WTC11 (cell line): ENCODE measurements around the gene NNT. TPM values are rescaled to one million over a fixed set of nuclear protein-coding genes. Genes with fewer than 3 reads are reported as not detected.

Source experiments
- ATAC-seq: fragments of 200-7000 bp; cut with Tn5 transposase; 2 replicates; pipeline ENCODE4 v1.10.0; 2021; ENCODE audit warnings: mild to moderate bottlenecking, moderate library complexity
- CTCF ChIA-PET: fragments of 300-600 bp; sonication (Branson Sonifier 250); formaldehyde crosslinking; loops from one replicate; lab custom pipeline; 2021; ENCODE audit warnings: antibody characterized with exemption; lab: Charles Lee
- POLR2A ChIA-PET: fragments of 350-600 bp; sonication (Branson Sonifier 250); formaldehyde crosslinking; loops from one replicate; lab custom pipeline; 2021; ENCODE audit warnings: antibody characterized with exemption; lab: Charles Lee
- DNase-seq: peaks from one replicate; pipeline ENCODE4 v3.0.0; 2021; ENCODE audit warnings: low spot score
- H3K27ac Mint-ChIP-seq: 2 replicates; pipeline ENCODE4 v1.8.0; 2021; ENCODE audit warnings: mixed read lengths
- H3K27me3 Mint-ChIP-seq: 2 replicates; pipeline ENCODE4 v1.8.0; 2021; ENCODE audit warnings: low read depth, mild to moderate bottlenecking, moderate library complexity, mixed read lengths
- H3K36me3 Mint-ChIP-seq: 2 replicates; pipeline ENCODE4 v1.8.0; 2021; ENCODE audit warnings: mixed read lengths
- H3K4me1 Mint-ChIP-seq: 2 replicates; pipeline ENCODE4 v1.8.0; 2022; ENCODE audit warnings: mixed read lengths
- H3K4me3 Mint-ChIP-seq: 2 replicates; pipeline ENCODE4 v1.8.0; 2021; ENCODE audit warnings: mild to moderate bottlenecking, moderate library complexity, mixed read lengths
- H3K9me3 Mint-ChIP-seq: 2 replicates; pipeline ENCODE4 v1.8.0; 2021; ENCODE audit warnings: mixed read lengths
- CREB1 ChIP-seq: sonication (generic); formaldehyde crosslinking; IDR thresholded peaks from 2 replicates; pipeline ENCODE4 v1.8.0; 2023; ENCODE audit warnings: mild to moderate bottlenecking, missing genetic modification reagents
- GRHL2 ChIP-seq: fragments of 250-450 bp; sonication (Bioruptor Pico); IDR thresholded peaks from 2 replicates; pipeline ENCODE4 v1.8.0; 2022; ENCODE audit warnings: mild to moderate bottlenecking, moderate library complexity; ENCODE audit not compliant: insufficient replicate concordance, severe bottlenecking
- MXD4 ChIP-seq: fragments of 250-450 bp; sonication (Bioruptor Pico); IDR thresholded peaks from 2 replicates; pipeline ENCODE4 v1.8.0; 2021; ENCODE audit warnings: mild to moderate bottlenecking, moderate library complexity, borderline replicate concordance
- NFYB ChIP-seq: sonication (generic); formaldehyde crosslinking; conservative IDR thresholded peaks from 2 replicates; pipeline ENCODE4 v1.8.0; 2022; ENCODE audit warnings: low read depth, missing genetic modification reagents
- RORB ChIP-seq: fragments of 250-450 bp; sonication (Bioruptor Pico); IDR thresholded peaks from 2 replicates; pipeline ENCODE4 v1.9.0; 2021; ENCODE audit warnings: mild to moderate bottlenecking
- SMAD4 ChIP-seq: sonication (generic); formaldehyde crosslinking; IDR thresholded peaks from 2 replicates; pipeline ENCODE4 v1.8.0; 2022; ENCODE audit warnings: mild to moderate bottlenecking, missing genetic modification reagents
- total RNA-seq: library from RNA; stranded (reverse); gene quantifications from 3 replicates; pipeline ENCODE4 v1.2.3, GENCODE V29; 2021
- TF ChIP-seq, protein P1 (sequence below): sonication (generic); formaldehyde crosslinking; IDR thresholded peaks from 2 replicates; pipeline ENCODE4 v1.8.1; 2022; ENCODE audit warnings: mild to moderate bottlenecking, missing genetic modification reagents, moderate library complexity, borderline replicate concordance
- TF ChIP-seq, protein P2 (sequence below): sonication (generic); formaldehyde crosslinking; IDR thresholded peaks from 2 replicates; pipeline ENCODE4 v1.8.1; 2022; ENCODE audit warnings: mild to moderate bottlenecking, moderate library complexity, missing genetic modification reagents
- TF ChIP-seq, protein P3 (sequence below): sonication (generic); formaldehyde crosslinking; IDR thresholded peaks from 2 replicates; pipeline ENCODE4 v1.8.0; 2023; ENCODE audit warnings: missing genetic modification reagents, mild to moderate bottlenecking, borderline replicate concordance
- TF ChIP-seq, protein P4 (sequence below): sonication (generic); formaldehyde crosslinking; IDR thresholded peaks from 2 replicates; pipeline ENCODE4 v1.8.0; 2022; ENCODE audit warnings: missing genetic modification reagents
- TF ChIP-seq, protein P5 (sequence below): sonication (generic); formaldehyde crosslinking; IDR thresholded peaks from 2 replicates; pipeline ENCODE4 v1.8.1; 2023; ENCODE audit warnings: mild to moderate bottlenecking, missing genetic modification reagents, moderate library complexity
- TF ChIP-seq, protein P6 (sequence below): sonication (generic); formaldehyde crosslinking; conservative IDR thresholded peaks from 2 replicates; pipeline ENCODE4 v1.8.1; 2022; ENCODE audit warnings: mild to moderate bottlenecking, missing genetic modification reagents
- TF ChIP-seq, protein P7 (sequence below): sonication (generic); formaldehyde crosslinking; IDR thresholded peaks from 2 replicates; pipeline ENCODE4 v1.8.1; 2023; ENCODE audit warnings: mild to moderate bottlenecking, missing genetic modification reagents
- TF ChIP-seq, protein P8 (sequence below): sonication (generic); formaldehyde crosslinking; conservative IDR thresholded peaks from 2 replicates; pipeline ENCODE4 v1.8.1; 2023; ENCODE audit warnings: mild to moderate bottlenecking, low read depth, missing genetic modification reagents, moderate library complexity

Gene NNT
- total RNA-seq, 1 experiment from 2014 or later: 37.6 TPM

DNA sequence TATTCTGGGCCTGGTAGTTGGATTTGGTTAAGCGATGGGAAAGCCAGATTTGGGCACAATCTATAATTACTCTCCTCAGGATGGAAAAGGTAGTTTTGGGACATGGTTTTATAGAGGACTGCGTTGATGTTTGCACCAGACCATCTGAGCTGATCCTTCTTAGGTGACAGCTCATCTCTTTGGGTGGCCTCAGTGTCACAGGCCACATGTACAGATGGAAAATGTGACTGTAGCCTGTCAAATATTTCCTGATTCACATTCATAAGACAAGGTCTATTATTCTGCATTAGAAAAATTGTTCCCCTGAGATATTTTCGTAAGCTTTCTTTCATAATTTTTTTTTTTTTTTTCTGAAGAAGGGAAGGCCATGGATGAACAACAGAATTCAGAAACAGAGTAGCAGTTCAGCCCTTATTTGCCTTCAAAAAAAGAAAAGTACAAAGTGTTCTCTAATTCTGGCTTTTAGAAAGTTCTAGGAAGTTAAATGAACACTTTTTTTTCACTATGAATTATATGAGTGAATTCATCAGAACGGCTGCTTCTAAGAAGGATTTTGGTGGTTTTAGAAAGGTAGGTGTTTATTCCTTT, 81.0 kb downstream of the NNT start:
- no peaks in the 10 kb centered on the region for H3K27me3 Mint-ChIP-seq
- CTCF ChIA-PET: no interaction called here

DNA sequence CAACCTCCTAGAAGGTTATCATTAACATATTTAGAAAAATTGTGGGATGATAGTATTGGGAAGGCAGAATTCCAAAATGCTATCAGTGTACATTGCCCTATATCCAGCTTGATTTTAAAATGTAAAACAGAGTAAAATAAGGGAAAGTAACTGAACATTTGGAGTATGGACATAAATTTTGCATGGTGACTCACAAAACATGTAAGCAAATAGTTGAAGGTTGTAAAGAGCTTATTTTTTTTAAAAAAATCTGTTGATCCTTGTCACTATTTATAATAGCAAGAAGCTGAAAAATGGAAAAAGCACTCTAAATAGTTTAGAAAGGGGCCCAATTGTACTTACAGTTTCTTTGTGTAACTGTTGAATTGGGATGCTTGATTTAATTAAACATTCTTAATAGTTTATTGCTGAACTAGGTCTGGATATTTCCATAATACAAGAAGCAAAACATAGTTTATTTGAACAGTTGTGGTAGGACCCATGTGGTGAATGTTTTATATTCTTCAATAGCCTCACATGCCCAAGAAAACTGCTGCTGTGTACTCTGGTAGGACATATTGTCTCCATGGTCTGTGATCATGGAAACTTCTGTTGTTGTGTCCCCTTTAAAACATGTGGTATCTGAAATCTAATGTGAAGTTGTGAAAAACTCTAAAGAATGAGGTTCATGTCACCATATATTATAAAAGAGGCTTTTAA, 82.4 kb downstream of the NNT start:
- POLR2A ChIA-PET: no interaction called here
- no peak for ATAC-seq
- TF ChIP-seq NFYB (CRISPR knock-in tag) (no peak), MXD4 (CRISPR knock-in tag) (no peak), SMAD4 (no peak)
- TF ChIP-seq, protein P1, sequence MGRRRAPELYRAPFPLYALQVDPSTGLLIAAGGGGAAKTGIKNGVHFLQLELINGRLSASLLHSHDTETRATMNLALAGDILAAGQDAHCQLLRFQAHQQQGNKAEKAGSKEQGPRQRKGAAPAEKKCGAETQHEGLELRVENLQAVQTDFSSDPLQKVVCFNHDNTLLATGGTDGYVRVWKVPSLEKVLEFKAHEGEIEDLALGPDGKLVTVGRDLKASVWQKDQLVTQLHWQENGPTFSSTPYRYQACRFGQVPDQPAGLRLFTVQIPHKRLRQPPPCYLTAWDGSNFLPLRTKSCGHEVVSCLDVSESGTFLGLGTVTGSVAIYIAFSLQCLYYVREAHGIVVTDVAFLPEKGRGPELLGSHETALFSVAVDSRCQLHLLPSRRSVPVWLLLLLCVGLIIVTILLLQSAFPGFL (CRISPR knock-in tag): no peak
- TF ChIP-seq, protein P2, sequence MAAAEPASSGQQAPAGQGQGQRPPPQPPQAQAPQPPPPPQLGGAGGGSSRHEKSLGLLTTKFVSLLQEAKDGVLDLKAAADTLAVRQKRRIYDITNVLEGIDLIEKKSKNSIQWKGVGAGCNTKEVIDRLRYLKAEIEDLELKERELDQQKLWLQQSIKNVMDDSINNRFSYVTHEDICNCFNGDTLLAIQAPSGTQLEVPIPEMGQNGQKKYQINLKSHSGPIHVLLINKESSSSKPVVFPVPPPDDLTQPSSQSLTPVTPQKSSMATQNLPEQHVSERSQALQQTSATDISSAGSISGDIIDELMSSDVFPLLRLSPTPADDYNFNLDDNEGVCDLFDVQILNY (CRISPR knock-in tag): no peak
- TF ChIP-seq, protein P3, sequence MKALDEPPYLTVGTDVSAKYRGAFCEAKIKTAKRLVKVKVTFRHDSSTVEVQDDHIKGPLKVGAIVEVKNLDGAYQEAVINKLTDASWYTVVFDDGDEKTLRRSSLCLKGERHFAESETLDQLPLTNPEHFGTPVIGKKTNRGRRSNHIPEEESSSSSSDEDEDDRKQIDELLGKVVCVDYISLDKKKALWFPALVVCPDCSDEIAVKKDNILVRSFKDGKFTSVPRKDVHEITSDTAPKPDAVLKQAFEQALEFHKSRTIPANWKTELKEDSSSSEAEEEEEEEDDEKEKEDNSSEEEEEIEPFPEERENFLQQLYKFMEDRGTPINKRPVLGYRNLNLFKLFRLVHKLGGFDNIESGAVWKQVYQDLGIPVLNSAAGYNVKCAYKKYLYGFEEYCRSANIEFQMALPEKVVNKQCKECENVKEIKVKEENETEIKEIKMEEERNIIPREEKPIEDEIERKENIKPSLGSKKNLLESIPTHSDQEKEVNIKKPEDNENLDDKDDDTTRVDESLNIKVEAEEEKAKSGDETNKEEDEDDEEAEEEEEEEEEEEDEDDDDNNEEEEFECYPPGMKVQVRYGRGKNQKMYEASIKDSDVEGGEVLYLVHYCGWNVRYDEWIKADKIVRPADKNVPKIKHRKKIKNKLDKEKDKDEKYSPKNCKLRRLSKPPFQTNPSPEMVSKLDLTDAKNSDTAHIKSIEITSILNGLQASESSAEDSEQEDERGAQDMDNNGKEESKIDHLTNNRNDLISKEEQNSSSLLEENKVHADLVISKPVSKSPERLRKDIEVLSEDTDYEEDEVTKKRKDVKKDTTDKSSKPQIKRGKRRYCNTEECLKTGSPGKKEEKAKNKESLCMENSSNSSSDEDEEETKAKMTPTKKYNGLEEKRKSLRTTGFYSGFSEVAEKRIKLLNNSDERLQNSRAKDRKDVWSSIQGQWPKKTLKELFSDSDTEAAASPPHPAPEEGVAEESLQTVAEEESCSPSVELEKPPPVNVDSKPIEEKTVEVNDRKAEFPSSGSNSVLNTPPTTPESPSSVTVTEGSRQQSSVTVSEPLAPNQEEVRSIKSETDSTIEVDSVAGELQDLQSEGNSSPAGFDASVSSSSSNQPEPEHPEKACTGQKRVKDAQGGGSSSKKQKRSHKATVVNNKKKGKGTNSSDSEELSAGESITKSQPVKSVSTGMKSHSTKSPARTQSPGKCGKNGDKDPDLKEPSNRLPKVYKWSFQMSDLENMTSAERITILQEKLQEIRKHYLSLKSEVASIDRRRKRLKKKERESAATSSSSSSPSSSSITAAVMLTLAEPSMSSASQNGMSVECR (CRISPR knock-in tag): no peak

More for the DNA sequence above, 81.0 kb downstream of the NNT start:
- H3K27ac Mint-ChIP-seq: no peak overlapping the region
- no peaks in the 10 kb centered on the region for H3K4me1 Mint-ChIP-seq
- H3K4me3 Mint-ChIP-seq: no peak overlapping the region
- peaks cover 3% of the 10 kb centered on the region; the same call in 1 of the 2 replicates for H3K36me3 Mint-ChIP-seq
- POLR2A ChIA-PET: no interaction called here
- TF ChIP-seq, protein P4, sequence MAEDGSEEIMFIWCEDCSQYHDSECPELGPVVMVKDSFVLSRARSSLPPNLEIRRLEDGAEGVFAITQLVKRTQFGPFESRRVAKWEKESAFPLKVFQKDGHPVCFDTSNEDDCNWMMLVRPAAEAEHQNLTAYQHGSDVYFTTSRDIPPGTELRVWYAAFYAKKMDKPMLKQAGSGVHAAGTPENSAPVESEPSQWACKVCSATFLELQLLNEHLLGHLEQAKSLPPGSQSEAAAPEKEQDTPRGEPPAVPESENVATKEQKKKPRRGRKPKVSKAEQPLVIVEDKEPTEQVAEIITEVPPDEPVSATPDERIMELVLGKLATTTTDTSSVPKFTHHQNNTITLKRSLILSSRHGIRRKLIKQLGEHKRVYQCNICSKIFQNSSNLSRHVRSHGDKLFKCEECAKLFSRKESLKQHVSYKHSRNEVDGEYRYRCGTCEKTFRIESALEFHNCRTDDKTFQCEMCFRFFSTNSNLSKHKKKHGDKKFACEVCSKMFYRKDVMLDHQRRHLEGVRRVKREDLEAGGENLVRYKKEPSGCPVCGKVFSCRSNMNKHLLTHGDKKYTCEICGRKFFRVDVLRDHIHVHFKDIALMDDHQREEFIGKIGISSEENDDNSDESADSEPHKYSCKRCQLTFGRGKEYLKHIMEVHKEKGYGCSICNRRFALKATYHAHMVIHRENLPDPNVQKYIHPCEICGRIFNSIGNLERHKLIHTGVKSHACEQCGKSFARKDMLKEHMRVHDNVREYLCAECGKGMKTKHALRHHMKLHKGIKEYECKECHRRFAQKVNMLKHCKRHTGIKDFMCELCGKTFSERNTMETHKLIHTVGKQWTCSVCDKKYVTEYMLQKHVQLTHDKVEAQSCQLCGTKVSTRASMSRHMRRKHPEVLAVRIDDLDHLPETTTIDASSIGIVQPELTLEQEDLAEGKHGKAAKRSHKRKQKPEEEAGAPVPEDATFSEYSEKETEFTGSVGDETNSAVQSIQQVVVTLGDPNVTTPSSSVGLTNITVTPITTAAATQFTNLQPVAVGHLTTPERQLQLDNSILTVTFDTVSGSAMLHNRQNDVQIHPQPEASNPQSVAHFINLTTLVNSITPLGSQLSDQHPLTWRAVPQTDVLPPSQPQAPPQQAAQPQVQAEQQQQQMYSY (CRISPR knock-in tag): no peak
- TF ChIP-seq CREB1 (CRISPR knock-in tag): no peak
- TF ChIP-seq, protein P5, sequence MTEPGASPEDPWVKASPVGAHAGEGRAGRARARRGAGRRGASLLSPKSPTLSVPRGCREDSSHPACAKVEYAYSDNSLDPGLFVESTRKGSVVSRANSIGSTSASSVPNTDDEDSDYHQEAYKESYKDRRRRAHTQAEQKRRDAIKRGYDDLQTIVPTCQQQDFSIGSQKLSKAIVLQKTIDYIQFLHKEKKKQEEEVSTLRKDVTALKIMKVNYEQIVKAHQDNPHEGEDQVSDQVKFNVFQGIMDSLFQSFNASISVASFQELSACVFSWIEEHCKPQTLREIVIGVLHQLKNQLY (CRISPR knock-in tag): no peak
- TF ChIP-seq GRHL2 (CRISPR knock-in tag): no peak
- TF ChIP-seq, protein P6, sequence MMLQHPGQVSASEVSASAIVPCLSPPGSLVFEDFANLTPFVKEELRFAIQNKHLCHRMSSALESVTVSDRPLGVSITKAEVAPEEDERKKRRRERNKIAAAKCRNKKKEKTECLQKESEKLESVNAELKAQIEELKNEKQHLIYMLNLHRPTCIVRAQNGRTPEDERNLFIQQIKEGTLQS: no peak
- TF ChIP-seq, protein P7, sequence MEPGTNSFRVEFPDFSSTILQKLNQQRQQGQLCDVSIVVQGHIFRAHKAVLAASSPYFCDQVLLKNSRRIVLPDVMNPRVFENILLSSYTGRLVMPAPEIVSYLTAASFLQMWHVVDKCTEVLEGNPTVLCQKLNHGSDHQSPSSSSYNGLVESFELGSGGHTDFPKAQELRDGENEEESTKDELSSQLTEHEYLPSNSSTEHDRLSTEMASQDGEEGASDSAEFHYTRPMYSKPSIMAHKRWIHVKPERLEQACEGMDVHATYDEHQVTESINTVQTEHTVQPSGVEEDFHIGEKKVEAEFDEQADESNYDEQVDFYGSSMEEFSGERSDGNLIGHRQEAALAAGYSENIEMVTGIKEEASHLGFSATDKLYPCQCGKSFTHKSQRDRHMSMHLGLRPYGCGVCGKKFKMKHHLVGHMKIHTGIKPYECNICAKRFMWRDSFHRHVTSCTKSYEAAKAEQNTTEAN (CRISPR knock-in tag): no peak
- TF ChIP-seq RORB (CRISPR knock-in tag): no peak
- TF ChIP-seq, protein P8, sequence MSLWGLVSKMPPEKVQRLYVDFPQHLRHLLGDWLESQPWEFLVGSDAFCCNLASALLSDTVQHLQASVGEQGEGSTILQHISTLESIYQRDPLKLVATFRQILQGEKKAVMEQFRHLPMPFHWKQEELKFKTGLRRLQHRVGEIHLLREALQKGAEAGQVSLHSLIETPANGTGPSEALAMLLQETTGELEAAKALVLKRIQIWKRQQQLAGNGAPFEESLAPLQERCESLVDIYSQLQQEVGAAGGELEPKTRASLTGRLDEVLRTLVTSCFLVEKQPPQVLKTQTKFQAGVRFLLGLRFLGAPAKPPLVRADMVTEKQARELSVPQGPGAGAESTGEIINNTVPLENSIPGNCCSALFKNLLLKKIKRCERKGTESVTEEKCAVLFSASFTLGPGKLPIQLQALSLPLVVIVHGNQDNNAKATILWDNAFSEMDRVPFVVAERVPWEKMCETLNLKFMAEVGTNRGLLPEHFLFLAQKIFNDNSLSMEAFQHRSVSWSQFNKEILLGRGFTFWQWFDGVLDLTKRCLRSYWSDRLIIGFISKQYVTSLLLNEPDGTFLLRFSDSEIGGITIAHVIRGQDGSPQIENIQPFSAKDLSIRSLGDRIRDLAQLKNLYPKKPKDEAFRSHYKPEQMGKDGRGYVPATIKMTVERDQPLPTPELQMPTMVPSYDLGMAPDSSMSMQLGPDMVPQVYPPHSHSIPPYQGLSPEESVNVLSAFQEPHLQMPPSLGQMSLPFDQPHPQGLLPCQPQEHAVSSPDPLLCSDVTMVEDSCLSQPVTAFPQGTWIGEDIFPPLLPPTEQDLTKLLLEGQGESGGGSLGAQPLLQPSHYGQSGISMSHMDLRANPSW (CRISPR knock-in tag): no peak
- TF ChIP-seq, all 79 proteins: peak for 0
- DNase-seq (no peak), ATAC-seq (no peak)
- H3K9me3 Mint-ChIP-seq: no peaks in the 10 kb centered on the region; the same call in 1 of the 2 replicates

More for the DNA sequence above, 82.4 kb downstream of the NNT start:
- no peak for DNase-seq
- Mint-ChIP-seq H3K36me3 (peaks cover 11% of the 10 kb centered on the region; the same call in 1 of the 2 replicates), H3K4me3 (no peak overlapping the region), H3K4me1 (no peaks in the 10 kb centered on the region), H3K27me3 (no peaks in the 10 kb centered on the region), H3K9me3 (peaks cover 11% of the 10 kb centered on the region), H3K27ac (no peak overlapping the region)
- CTCF ChIA-PET: no interaction called here
